Activated T-cell treated with anti-CD3 and anti-CD28 coated beads, Interleukin-2, amount 50 U/mL, for 72 hours (primary cell): ENCODE data around the gene SPINK4. TPM values are rescaled to one million over a fixed set of nuclear protein-coding genes. Genes with fewer than 3 reads are reported as not detected.

Source experiments
- ATAC-seq, 2 donors: fragments of 150-1000 bp; cut with Tn5 transposase; replicated peaks in 1 of 2; 2 replicates each; pipeline ENCODE4 v1.10.0; 2021; ENCODE audit warnings: moderate library complexity in 2 of 2, mild to moderate bottlenecking in 1 of 2
- DNase-seq, 2 donors: peaks; one replicate each; pipeline ENCODE4 v3.0.0; 2021 to 2022; ENCODE audit warnings: mixed read lengths in 1 of 2
- H3K27ac Mint-ChIP-seq: one replicate; pipeline ENCODE4 v1.8.0; 2022; ENCODE audit warnings: mild to moderate bottlenecking, moderate library complexity, mixed read lengths
- H3K27me3 Mint-ChIP-seq: one replicate; pipeline ENCODE4 v1.8.0; 2022; ENCODE audit warnings: low read depth, mixed read lengths
- H3K36me3 Mint-ChIP-seq, 2 donors: one replicate each; pipeline ENCODE4 v1.8.0; 2022; ENCODE audit warnings: mixed read lengths in 2 of 2, mild to moderate bottlenecking in 1 of 2; ENCODE audit not compliant: insufficient read depth in 2 of 2
- H3K4me1 Mint-ChIP-seq: one replicate; pipeline ENCODE4 v1.8.0; 2022; ENCODE audit warnings: low read depth, mixed read lengths
- H3K4me3 Mint-ChIP-seq, 2 donors: one replicate each; pipeline ENCODE4 v1.8.0; 2022; ENCODE audit warnings: mild to moderate bottlenecking in 2 of 2, mixed read lengths in 2 of 2, moderate library complexity in 2 of 2
- H3K9me3 Mint-ChIP-seq, 2 donors: one replicate each; pipeline ENCODE4 v1.8.0; 2022; ENCODE audit warnings: mixed read lengths in 2 of 2
- total RNA-seq, 2 donors: library from RNA; stranded (reverse); gene quantifications; one replicate each; pipeline ENCODE4 v1.2.3, GENCODE V29; 2022

The SPINK4 gene
- total RNA-seq, 2 donors from 2014 or later, result not detected

DNA sequence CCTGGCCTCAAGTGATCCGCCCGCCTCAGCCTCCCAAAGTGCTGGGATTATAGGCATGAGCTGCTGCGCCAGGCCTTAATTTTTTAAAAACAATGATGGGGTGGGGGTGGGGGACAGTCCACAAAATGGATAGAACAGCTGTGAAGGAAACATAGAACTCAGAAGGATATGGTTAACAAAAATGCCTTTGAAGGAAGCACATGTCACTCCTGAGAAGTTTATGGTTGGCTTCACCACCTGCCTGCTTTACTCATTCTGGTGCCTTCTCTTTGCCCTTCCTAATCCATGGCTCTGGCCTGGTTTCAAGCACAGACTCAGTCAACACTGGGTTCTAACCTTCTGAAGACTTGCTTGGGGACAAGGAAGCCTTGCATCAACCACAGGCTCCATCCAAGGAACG, 14.2 kb downstream of the SPINK4 start:
- peaks cover 8 to 26% of the 10 kb centered on the region in 2 donors for H3K36me3 Mint-ChIP-seq
- H3K4me1 Mint-ChIP-seq, result peaks cover 6% of the 10 kb centered on the region
- H3K9me3 Mint-ChIP-seq, result no peaks in the 10 kb centered on the region

GRCh38 chr9:33255014-33255413, 15.0 kb downstream of the SPINK4 start:
- Mint-ChIP-seq H3K27me3 (no peaks in the 10 kb centered on the region), H3K4me3 (no peak overlapping the region), H3K36me3 (peaks cover 8 to 28% of the 10 kb centered on the region in 2 donors), H3K27ac (no peak overlapping the region), H3K9me3 (no peaks in the 10 kb centered on the region), H3K4me1 (peaks cover 6% of the 10 kb centered on the region)
- no peak for DNase-seq
- ATAC-seq, result no peak

More for the DNA sequence above, 14.2 kb downstream of the SPINK4 start:
- Mint-ChIP-seq H3K27me3 (no peaks in the 10 kb centered on the region), H3K27ac (no peak overlapping the region), H3K4me3 (no peak overlapping the region)
- DNase-seq (no peak), ATAC-seq (no peak)

DNA sequence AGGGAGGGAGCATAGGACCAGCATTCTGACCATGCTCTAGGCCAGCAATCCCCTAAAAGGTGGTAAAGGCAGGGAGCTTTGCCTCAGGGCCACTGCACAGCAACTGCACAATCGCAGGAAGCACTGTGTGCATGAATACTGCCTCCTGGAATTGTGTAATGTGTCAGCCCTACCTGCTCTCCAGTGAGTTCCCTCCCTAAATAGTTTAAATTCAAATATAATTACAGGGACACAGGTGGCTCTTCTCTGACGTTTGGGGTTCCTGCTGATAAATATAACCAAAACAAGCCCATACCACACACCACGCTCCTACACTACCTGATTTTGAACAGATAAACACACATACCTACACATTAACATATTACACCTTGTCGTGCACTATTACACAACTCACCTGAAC, 15.5 kb downstream of the SPINK4 start:
- no peak overlapping the region for H3K27ac Mint-ChIP-seq
- H3K4me1 Mint-ChIP-seq, result peaks cover 10% of the 10 kb centered on the region
- H3K4me3 Mint-ChIP-seq, result no peak overlapping the region
- no peaks in the 10 kb centered on the region for H3K9me3 Mint-ChIP-seq
- ATAC-seq, result no peak
- peaks cover 10 to 32% of the 10 kb centered on the region in 2 donors for H3K36me3 Mint-ChIP-seq
- DNase-seq, result no peak
- H3K27me3 Mint-ChIP-seq, result no peaks in the 10 kb centered on the region

DNA sequence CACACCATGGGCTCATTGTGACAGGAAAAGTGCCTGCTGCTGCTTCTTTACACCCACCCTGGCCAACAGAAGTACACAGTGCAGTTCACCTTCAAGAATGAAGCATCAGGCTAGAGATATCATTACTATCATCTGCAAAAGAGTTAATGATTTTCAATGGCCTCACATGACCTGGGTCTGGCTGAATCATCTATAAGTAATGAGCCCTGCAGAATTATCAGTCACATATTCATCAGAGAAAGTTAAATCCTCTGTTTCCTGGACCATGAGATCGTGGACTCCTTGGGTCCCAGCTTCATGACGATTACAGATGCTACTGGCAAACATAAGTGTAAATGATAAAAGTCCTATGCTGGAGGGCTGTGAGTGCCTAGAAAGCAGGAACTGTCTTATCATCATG, 16.3 kb downstream of the SPINK4 start:
- H3K36me3 Mint-ChIP-seq, result peaks cover 12 to 33% of the 10 kb centered on the region in 2 donors

DNA sequence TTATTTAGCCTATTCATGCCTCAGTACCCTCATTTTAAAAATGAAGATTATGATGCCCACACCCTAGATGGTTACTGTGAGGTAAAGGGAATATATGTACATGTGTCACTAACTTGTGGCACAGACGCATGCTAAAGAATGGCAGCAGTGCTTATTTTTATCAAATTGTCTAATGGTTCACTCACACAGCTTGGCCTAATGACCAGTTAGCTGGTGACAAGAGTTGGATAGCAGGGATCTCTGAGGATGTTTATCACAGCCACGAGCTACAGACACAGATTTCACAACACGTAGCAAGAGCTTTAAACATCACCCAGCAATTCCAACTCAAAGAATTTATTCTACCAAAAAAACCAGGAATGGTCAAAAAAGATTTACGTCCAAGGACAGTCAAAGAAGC, 17.3 kb downstream of the SPINK4 start:
- Mint-ChIP-seq H3K27ac (no peak overlapping the region), H3K4me1 (peaks cover 18% of the 10 kb centered on the region), H3K36me3 (peaks cover 12 to 34% of the 10 kb centered on the region in 2 donors), H3K27me3 (no peaks in the 10 kb centered on the region), H3K9me3 (no peaks in the 10 kb centered on the region), H3K4me3 (no peak overlapping the region)
- no peak for ATAC-seq
- DNase-seq, result no peak

More for the DNA sequence above, 16.3 kb downstream of the SPINK4 start:
- no peak overlapping the region for H3K4me3 Mint-ChIP-seq
- peaks cover 18% of the 10 kb centered on the region for H3K4me1 Mint-ChIP-seq
- DNase-seq (no peak), ATAC-seq (no peak)
- no peaks in the 10 kb centered on the region for H3K9me3 Mint-ChIP-seq
- no peaks in the 10 kb centered on the region for H3K27me3 Mint-ChIP-seq
- no peak overlapping the region for H3K27ac Mint-ChIP-seq

DNA sequence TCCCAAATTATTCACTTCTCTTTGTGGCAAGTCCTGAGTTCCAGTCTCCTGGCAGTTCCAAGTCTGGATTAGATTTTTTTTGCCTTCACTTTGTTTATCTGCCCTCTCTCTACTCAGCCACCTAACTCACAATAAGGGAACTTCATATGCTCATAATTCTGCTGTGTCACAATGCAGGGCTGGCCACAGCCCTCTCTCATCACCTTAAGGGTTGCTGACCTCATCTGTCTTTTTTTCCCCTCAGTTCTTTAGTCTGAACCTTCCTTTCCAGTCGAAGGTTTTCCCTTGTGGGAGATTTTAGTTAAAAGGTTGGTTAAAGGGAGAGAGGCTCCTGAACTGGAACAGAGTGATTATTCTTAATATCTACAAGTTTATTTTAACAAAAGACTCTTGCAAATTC, 20.4 kb downstream of the SPINK4 start:
- H3K27ac Mint-ChIP-seq, result no peak overlapping the region
- DNase-seq (no peak), ATAC-seq (no peak)
- no peak overlapping the region for H3K4me3 Mint-ChIP-seq
- H3K9me3 Mint-ChIP-seq, result no peaks in the 10 kb centered on the region
- peaks cover 37% of the 10 kb centered on the region for H3K4me1 Mint-ChIP-seq
- no peaks in the 10 kb centered on the region for H3K27me3 Mint-ChIP-seq
- peaks cover 16 to 46% of the 10 kb centered on the region in 2 donors for H3K36me3 Mint-ChIP-seq

- H3K4me3 Mint-ChIP-seq, result peak overlapping the region; percentile 65 to 96
Observed at GRCh38 chr9:33263131-33264002, 23.4 kb downstream of the SPINK4 start.

GRCh38 chr9:33264003-33264472, 24.1 kb downstream of the SPINK4 start:
- Mint-ChIP-seq H3K27me3 (no peaks in the 10 kb centered on the region), H3K4me3 (peak overlapping the region; percentile 65 to 96), H3K4me1 (peaks cover 58% of the 10 kb centered on the region), H3K9me3 (no peaks in the 10 kb centered on the region), H3K27ac (peak overlapping the region; percentile 92), H3K36me3 (peaks cover 25 to 46% of the 10 kb centered on the region in 2 donors)
- ATAC-seq, result peak; percentile 13 to 28
- DNase-seq, result peak; percentile 51 to 62

More at GRCh38 chr9:33263131-33264002, 23.4 kb downstream of the SPINK4 start:
- ATAC-seq (no peak), DNase-seq (peak; percentile 20 to 26)
- Mint-ChIP-seq H3K36me3 (peaks cover 25 to 53% of the 10 kb centered on the region in 2 donors), H3K27ac (peak overlapping the region; percentile 92), H3K9me3 (no peaks in the 10 kb centered on the region), H3K4me1 (peaks cover 63% of the 10 kb centered on the region), H3K27me3 (no peaks in the 10 kb centered on the region)

DNA sequence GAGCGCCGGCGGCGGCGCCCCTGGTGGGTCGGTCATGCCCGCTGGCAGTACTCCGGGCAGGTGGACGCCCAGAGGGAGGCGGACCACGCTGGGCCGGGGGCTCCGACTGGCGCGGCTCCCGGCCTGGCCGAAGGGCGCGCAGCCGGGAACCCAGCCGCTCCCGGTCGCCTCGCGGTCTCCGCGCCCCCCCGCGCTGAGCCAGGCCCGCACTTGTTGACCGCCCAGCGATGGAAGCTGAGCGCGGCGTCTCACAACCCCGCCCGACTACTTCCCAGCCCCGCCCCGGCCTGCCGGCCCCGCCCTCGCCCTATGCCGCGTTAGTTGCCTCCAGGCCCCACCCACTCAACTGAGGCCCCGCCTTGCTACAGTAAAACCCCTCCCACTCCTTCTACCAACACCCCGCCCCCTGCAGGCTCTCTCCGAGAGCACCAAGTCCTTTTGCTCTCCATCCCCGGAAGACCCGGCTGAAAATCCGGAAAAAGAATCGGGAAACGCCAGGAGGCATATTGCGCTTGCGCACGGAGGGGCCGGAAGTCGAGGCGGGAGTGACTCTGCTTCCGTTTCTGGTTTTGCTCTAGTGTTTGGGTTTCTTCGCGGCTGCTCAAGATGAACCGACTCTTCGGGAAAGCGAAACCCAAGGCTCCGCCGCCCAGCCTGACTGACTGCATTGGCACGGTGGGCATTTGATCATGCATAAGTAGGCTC, 24.7 kb downstream of the SPINK4 start, which contains the start of the genes BAG1 and CHMP5:
Gene BAG1, minus strand, starts transcription at position 236 of the 705 bp plus-strand sequence.
Gene CHMP5, plus strand, starts transcription at position 577 of the 705 bp plus-strand sequence. Its CDS starts 30 bp downstream, at position 607.
- Mint-ChIP-seq H3K4me3 (peak within 1 kb of the TSS; percentile 65 to 96), H3K27ac (peak within 1 kb of the TSS; percentile 98), H3K4me1 (peaks cover 57% of the 10 kb centered on the region), H3K9me3 (no peaks in the 10 kb centered on the region), H3K36me3 (peaks cover 25 to 45% of the 10 kb centered on the region in 2 donors), H3K27me3 (no peaks in the 10 kb centered on the region)
- ATAC-seq (peak; percentile 88 to 90), DNase-seq (peak; percentile 100)

DNA sequence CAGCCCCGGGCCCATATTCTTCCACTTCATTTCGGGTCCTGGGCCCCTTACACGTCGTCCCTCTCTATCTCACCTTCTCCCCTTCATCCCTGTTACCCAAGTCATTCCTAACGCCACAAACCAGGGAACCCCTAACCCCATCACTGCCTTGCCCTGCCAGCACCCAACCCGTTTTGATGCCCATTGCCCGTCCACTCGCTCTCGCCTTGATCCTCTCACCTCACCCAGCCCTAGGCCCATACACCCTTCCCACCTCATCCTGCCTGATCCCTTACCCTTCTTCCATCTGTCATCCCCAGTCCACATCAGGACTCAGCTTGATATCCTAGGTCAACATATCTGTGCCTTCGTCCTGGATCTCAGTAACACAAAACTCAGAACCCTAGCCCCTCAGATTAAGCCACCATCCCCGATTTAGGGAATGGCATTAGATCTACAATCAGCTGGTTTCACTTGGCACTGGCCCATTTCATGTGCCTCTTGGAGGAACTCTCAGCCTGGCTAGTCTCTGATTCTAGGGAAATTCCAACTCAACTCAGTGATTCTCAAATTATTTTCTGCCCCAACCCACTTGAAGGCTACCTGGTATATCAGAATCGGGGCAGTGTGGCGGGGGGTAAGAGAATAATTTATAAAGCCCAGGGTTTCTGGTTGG, 25.4 kb downstream of the SPINK4 start:
- DNase-seq, result no peak
- Mint-ChIP-seq H3K9me3 (no peaks in the 10 kb centered on the region), H3K4me3 (peak overlapping the region; percentile 65 to 96), H3K27me3 (no peaks in the 10 kb centered on the region), H3K4me1 (peaks cover 54% of the 10 kb centered on the region), H3K36me3 (peaks cover 23 to 42% of the 10 kb centered on the region in 2 donors), H3K27ac (peak overlapping the region; percentile 98)
- no peak for ATAC-seq

DNA sequence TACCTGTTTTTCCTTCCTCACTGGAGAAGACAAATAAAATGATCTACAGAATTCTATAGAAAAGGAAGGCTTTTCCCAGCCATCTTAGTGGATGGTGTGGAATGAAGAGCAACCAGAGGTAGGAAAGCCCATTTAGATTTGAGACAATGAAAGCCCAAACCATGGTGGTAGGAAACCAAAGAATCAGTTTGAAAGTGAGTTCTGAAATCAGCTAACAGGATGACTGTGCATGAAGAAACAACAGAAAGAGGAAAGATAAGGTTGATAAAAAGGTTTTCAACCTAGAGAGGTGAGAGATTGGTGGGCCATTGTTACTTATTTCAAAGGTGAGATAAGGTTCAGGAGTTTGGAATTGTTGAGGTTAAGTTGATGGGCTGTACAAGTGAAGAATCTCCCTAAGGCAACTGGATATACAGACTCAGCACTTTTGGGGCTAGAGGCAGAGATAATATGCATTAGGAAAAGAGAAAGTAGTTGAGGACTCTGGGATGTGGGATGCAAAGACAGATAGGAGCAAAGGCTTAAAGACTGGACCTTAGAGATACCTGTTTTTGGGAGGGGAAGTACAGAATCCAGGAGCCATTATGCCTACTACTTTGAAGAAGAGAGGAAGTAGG, 27.3 kb downstream of the SPINK4 start:
- ATAC-seq, result peak in 1 of 2 donors; percentile 18
- Mint-ChIP-seq H3K4me1 (peaks cover 45% of the 10 kb centered on the region), H3K27me3 (no peaks in the 10 kb centered on the region), H3K4me3 (peak overlapping the region; percentile 16 to 65), H3K27ac (peak overlapping the region; percentile 14), H3K36me3 (peaks cover 26 to 47% of the 10 kb centered on the region in 2 donors), H3K9me3 (no peaks in the 10 kb centered on the region)
- peak in 1 of 2 donors; percentile 20 for DNase-seq

DNA sequence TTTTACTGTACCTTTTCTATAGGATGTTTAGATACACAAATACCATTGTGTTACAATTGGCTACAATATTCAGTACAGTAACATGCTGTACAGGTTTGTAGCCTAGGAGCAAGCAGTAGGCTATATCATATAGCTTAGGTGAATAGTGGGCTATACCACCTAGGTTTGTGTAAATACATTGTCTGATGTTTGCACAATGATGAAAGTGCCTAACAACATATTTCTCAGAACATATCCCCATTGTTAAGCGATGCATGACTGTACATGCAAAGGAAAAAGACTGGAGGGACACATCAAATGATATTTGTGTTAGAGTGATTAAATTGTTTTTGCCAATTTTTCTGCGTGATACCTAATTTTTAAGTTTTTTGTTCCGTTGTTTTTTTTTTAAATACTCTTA, 30.2 kb downstream of the SPINK4 start:
- ATAC-seq (no peak), DNase-seq (no peak)
- H3K27me3 Mint-ChIP-seq, result no peaks in the 10 kb centered on the region
- H3K36me3 Mint-ChIP-seq, result peaks cover 18 to 42% of the 10 kb centered on the region in 2 donors
- H3K4me1 Mint-ChIP-seq, result peaks cover 37% of the 10 kb centered on the region
- H3K27ac Mint-ChIP-seq, result no peak overlapping the region
- no peak overlapping the region for H3K4me3 Mint-ChIP-seq
- no peaks in the 10 kb centered on the region for H3K9me3 Mint-ChIP-seq
